HG03558 (cell line): ENCODE measurements around the gene GGNBP2.
"Not testable (repeated sequence)": the region's sequence is repeated elsewhere in the genome, so short reads cannot be mapped to it uniquely, and the experiment has no call there.

ENCODE experiments used
- ATAC-seq: cut with Tn5 transposase; IDR thresholded peaks from one replicate; pipeline ENCODE4 v1.9.1; 2021; ENCODE audit warnings: moderate number of reproducible peaks; ENCODE audit not compliant: unreplicated experiment; ENCODE audit errors: extremely low read depth

GGNBP2 gene

GRCh38 chr17:36544307-36545076 lies at the start of gene GGNBP2:
Gene GGNBP2 (plus strand): TSS chr17:36544919. CDS start chr17:36545725, 806 bp downstream.
- peak; percentile 29 for ATAC-seq

GRCh38 chr17:36495076-36495578 lies 49.6 kb upstream of the GGNBP2 start:
- ATAC-seq, result no peak

- no peak for ATAC-seq
Measured at GRCh38 chr17:36496018-36496789, 48.5 kb upstream of the GGNBP2 start.

GRCh38 chr17:36498155-36498554 lies 46.6 kb upstream of the GGNBP2 start:
- ATAC-seq, result no peak

GRCh38 chr17:36498560-36499300 lies 46.0 kb upstream of the GGNBP2 start:
- ATAC-seq, result no peak

GRCh38 chr17:36500745-36501225 lies 43.9 kb upstream of the GGNBP2 start:
- no peak for ATAC-seq

- no peak for ATAC-seq
Measured at GRCh38 chr17:36501351-36501750, 43.4 kb upstream of the GGNBP2 start.

- ATAC-seq, result no peak
Measured at GRCh38 chr17:36501963-36502362, 42.8 kb upstream of the GGNBP2 start.

GRCh38 chr17:36503456-36504155 lies 41.1 kb upstream of the GGNBP2 start:
- no peak for ATAC-seq

- no peak for ATAC-seq
Measured at GRCh38 chr17:36504156-36504545, 40.6 kb upstream of the GGNBP2 start.

- ATAC-seq, result no peak
Measured at GRCh38 chr17:36505171-36505570, 39.5 kb upstream of the GGNBP2 start.

- ATAC-seq, result no peak
Measured at GRCh38 chr17:36506249-36506826, 38.4 kb upstream of the GGNBP2 start.

GRCh38 chr17:36506831-36507230 lies 37.9 kb upstream of the GGNBP2 start:
- no peak for ATAC-seq

GRCh38 chr17:36507266-36507665 lies 37.5 kb upstream of the GGNBP2 start:
- ATAC-seq, result no peak

- not testable (repeated sequence) for ATAC-seq
Measured at GRCh38 chr17:36508439-36508838, 36.3 kb upstream of the GGNBP2 start.

GRCh38 chr17:36509272-36509985 lies 35.3 kb upstream of the GGNBP2 start:
- no peak for ATAC-seq

GRCh38 chr17:36510636-36511035 lies 34.1 kb upstream of the GGNBP2 start:
- ATAC-seq, result no peak

GRCh38 chr17:36511216-36511615 lies 33.5 kb upstream of the GGNBP2 start:
- ATAC-seq, result no peak

- no peak for ATAC-seq
Measured at GRCh38 chr17:36512641-36513040, 32.1 kb upstream of the GGNBP2 start.
